Omental fat pad (tissue), 4 donors: Measurements from ENCODE around the gene GPC1. TPM values are rescaled to one million over a fixed set of nuclear protein-coding genes. Genes with fewer than 3 reads are reported as not detected.
A peak's percentile ranks its signal among the peaks of the same experiment; 100 is the strongest.
"Not testable (repeated sequence)": the region's sequence is repeated elsewhere in the genome, so short reads cannot be mapped to it uniquely, and the experiment has no call there.

Experiments used
- ATAC-seq: fragments of 150-250 bp; one replicate; pipeline ENCODE4 v1.9.1; 2016; ENCODE audit warnings: mild to moderate bottlenecking, moderate library complexity; ENCODE audit not compliant: low FRiP score
- DNase-seq: peaks from one replicate; pipeline ENCODE4 v3.0.0-alpha.2; 2019; ENCODE audit warnings: low spot score
- CTCF ChIP-seq, 3 donors: fragments of 450-650 bp; IDR thresholded peaks; one replicate each; pipeline ENCODE4 v1.5.1; 2016 to 2017; ENCODE audit warnings: antibody characterized with exemption in 3 of 3, mild to moderate bottlenecking in 3 of 3, moderate library complexity in 2 of 3
- total RNA-seq, 4 donors: library from RNA; depleted of rRNA; stranded (reverse); fragments of >200 nt; gene quantifications; one replicate each; pipeline ENCODE4 v1.1.0, GENCODE V29; 2016

Gene GPC1
- 10 to 100 TPM; 33.6 to 91.4 (median 39.5) TPM for total RNA-seq

- no peak for TF ChIP-seq CTCF (IDR thresholded peaks at IDR 0.05)
- ATAC-seq (peak; percentile 77), DNase-seq (no peak)
Measured at GRCh38 chr2:240435457-240435947, at the start of gene GPC1. Gene GPC1 (plus strand): TSS chr2:240435663. CDS start chr2:240435919, 256 bp downstream.

GRCh38 chr2:240386326-240386725 lies 49.1 kb upstream of the GPC1 start:
- no peak for TF ChIP-seq CTCF (IDR thresholded peaks at IDR 0.05)
- no peak for ATAC-seq
- DNase-seq = no peak

GRCh38 chr2:240386743-240387142 lies 48.7 kb upstream of the GPC1 start:
- not testable (repeated sequence) for ATAC-seq, DNase-seq

GRCh38 chr2:240387325-240387668 lies 48.2 kb upstream of the GPC1 start:
- no peak for TF ChIP-seq CTCF (IDR thresholded peaks at IDR 0.05)
- ATAC-seq = no peak
- DNase-seq = no peak

- peak; percentile 47 for DNase-seq
- peak; percentile 39 for ATAC-seq
- no peak for TF ChIP-seq CTCF (IDR thresholded peaks at IDR 0.05)
Measured at GRCh38 chr2:240387669-240388358, 47.6 kb upstream of the GPC1 start.

- ATAC-seq (no peak), DNase-seq (no peak)
- no peak for TF ChIP-seq CTCF (IDR thresholded peaks at IDR 0.05)
Measured at GRCh38 chr2:240388471-240389301, 46.8 kb upstream of the GPC1 start.

- ATAC-seq (no peak), DNase-seq (no peak)
- TF ChIP-seq CTCF (IDR thresholded peaks at IDR 0.05) = no peak
Measured at GRCh38 chr2:240389302-240389805, 46.1 kb upstream of the GPC1 start.
